ENCODE results near the gene YAE1. TPM values are rescaled to one million over a fixed set of nuclear protein-coding genes. Genes with fewer than 3 reads are reported as not detected.

YAE1 gene
- total and polyA plus RNA-seq, 2 donors (not counting 1 experiment from before 2014, with no cell fraction given) = 5.9 to 20.0 TPM

GRCh38 chr7:39557911-39558310 lies 8.3 kb upstream of the YAE1 start:
- intact Hi-C loops (cut with micrococcal nuclease) = no loop called here
- H3K27ac ChIP-seq (ENCODE audit: low read length in 2 of 2) = no peak overlapping the region
- Mint-ChIP-seq H3K27me3 (peaks cover 41% of the 10 kb centered on the region), H3K9me3 (ENCODE audit: insufficient read depth) (no peaks in the 10 kb centered on the region), H3K4me3 (no peak overlapping the region), H3K27ac (no peak overlapping the region), H3K4me1 (no peaks in the 10 kb centered on the region)
- no peak for DNase-seq
- H3K9ac ChIP-seq (ENCODE audit: low read length) = no peak overlapping the region
- no peak overlapping the region for H3K4me2 ChIP-seq (replicated peaks; ENCODE audit: low read depth, low read length, poor library complexity, severe bottlenecking)
- no peaks in the 10 kb centered on the region for H3K4me1 ChIP-seq (ENCODE audit: control insufficient read depth in 2 of 2, insufficient read depth in 2 of 2, low read length in 2 of 2)
- ATAC-seq (ENCODE audit: low read depth) = no peak
- no peaks in the 10 kb centered on the region for H3K79me2 ChIP-seq (ENCODE audit: control insufficient read depth, insufficient read depth, low read length)
- H3K36me3 ChIP-seq (replicated peaks in 1 of 2; ENCODE audit: control extremely low read depth in 1 of 2, control insufficient read depth in 1 of 2, extremely low read depth in 1 of 2, insufficient read depth in 2 of 2, low read length in 1 of 2) = no peaks in the 10 kb centered on the region
- TF ChIP-seq EZH2 (IDR thresholded peaks at IDR 0.05; ENCODE audit: borderline replicate concordance, insufficient read depth, low read depth, low read length, poor library complexity, severe bottlenecking) (no peak), CTCF (IDR thresholded peaks at IDR 0.05) (no peak)
- ChIA-PET CTCF (no interaction called here), POLR2A (no interaction called here)
- no peaks in the 10 kb centered on the region for H4K20me1 ChIP-seq (ENCODE audit: control insufficient read depth, insufficient read depth, low read length, poor library complexity, severe bottlenecking)
- no peaks in the 10 kb centered on the region for H3K9me3 ChIP-seq (ENCODE audit: control extremely low read depth in 1 of 3, control insufficient read depth in 2 of 3, insufficient read depth in 1 of 3, low read length in 2 of 3)
- H3K4me3 ChIP-seq (ENCODE audit: control extremely low read depth in 1 of 5, extremely low read depth in 1 of 5, insufficient read depth in 1 of 5, low read depth in 2 of 5, low read length in 4 of 5) = no peak overlapping the region
- no peaks in the 10 kb centered on the region for H3K27me3 ChIP-seq (replicated peaks in 1 of 4; ENCODE audit: control extremely low read depth in 1 of 4, control insufficient read depth in 3 of 4, insufficient read depth in 4 of 4, low read length in 3 of 4)
- no peak overlapping the region for H2AFZ ChIP-seq (ENCODE audit: insufficient read depth, low read depth, low read length, poor library complexity, severe bottlenecking)

- H3K9me3 Mint-ChIP-seq (ENCODE audit: insufficient read depth) = no peaks in the 10 kb centered on the region
- no peak overlapping the region for H3K4me3 Mint-ChIP-seq
- no peaks in the 10 kb centered on the region for H3K79me2 ChIP-seq (ENCODE audit: control insufficient read depth, insufficient read depth, low read length)
- H3K9me3 ChIP-seq (ENCODE audit: control extremely low read depth in 1 of 3, control insufficient read depth in 2 of 3, insufficient read depth in 1 of 3, low read length in 2 of 3) = no peaks in the 10 kb centered on the region
- H3K27ac ChIP-seq (ENCODE audit: low read length in 2 of 2) = no peak overlapping the region
- no peak overlapping the region for H2AFZ ChIP-seq (ENCODE audit: insufficient read depth, low read depth, low read length, poor library complexity, severe bottlenecking)
- H4K20me1 ChIP-seq (ENCODE audit: control insufficient read depth, insufficient read depth, low read length, poor library complexity, severe bottlenecking) = no peaks in the 10 kb centered on the region
- intact Hi-C loops (cut with micrococcal nuclease) = no loop called here
- no peak for TF ChIP-seq EZH2 (IDR thresholded peaks at IDR 0.05; ENCODE audit: borderline replicate concordance, insufficient read depth, low read depth, low read length, poor library complexity, severe bottlenecking)
- no peak for TF ChIP-seq CTCF (IDR thresholded peaks at IDR 0.05)
- ChIA-PET CTCF (interaction anchor here (1.7 kb wide), 1 partner anchor 188 kb away, joined by 5 read pairs; no protein-coding TSS in a partner anchor), POLR2A (no interaction called here)
- H3K36me3 ChIP-seq (replicated peaks in 1 of 2; ENCODE audit: control extremely low read depth in 1 of 2, control insufficient read depth in 1 of 2, extremely low read depth in 1 of 2, insufficient read depth in 2 of 2, low read length in 1 of 2) = no peaks in the 10 kb centered on the region
- H3K4me3 ChIP-seq (ENCODE audit: control extremely low read depth in 1 of 5, extremely low read depth in 1 of 5, insufficient read depth in 1 of 5, low read depth in 2 of 5, low read length in 4 of 5) = no peak overlapping the region
- 100% methylated on average over 1 of the region's 1 CpG for WGBS (ENCODE audit: insufficient coverage)
- H3K4me2 ChIP-seq (replicated peaks; ENCODE audit: low read depth, low read length, poor library complexity, severe bottlenecking) = no peak overlapping the region
- H3K27ac Mint-ChIP-seq = no peak overlapping the region
- DNase-seq = no peak
- peaks cover under 1 to 1% of the 10 kb centered on the region in 2 donors for H3K4me1 ChIP-seq (ENCODE audit: control insufficient read depth in 2 of 2, insufficient read depth in 2 of 2, low read length in 2 of 2)
- ATAC-seq (ENCODE audit: low read depth) = no peak
- no peak overlapping the region for H3K9ac ChIP-seq (ENCODE audit: low read length)
- no peaks in the 10 kb centered on the region for H3K27me3 ChIP-seq (replicated peaks in 1 of 4; ENCODE audit: control extremely low read depth in 1 of 4, control insufficient read depth in 3 of 4, insufficient read depth in 4 of 4, low read length in 3 of 4)
- peaks cover under 1% of the 10 kb centered on the region for H3K4me1 Mint-ChIP-seq
- H3K27me3 Mint-ChIP-seq = peaks cover 23% of the 10 kb centered on the region
These were observed 5.8 kb upstream of the YAE1 start for GRCh38 chr7:39560408-39560807.
